SK-N-SH treated with all-trans-retinoic acid at 6 μM for 48 hours (cell line): ENCODE data around the gene SLC2A11.

Experiments used
- ARNTL ChIP-seq: fragments of 450-650 bp; formaldehyde crosslinking; IDR thresholded peaks from 2 replicates; pipeline ENCODE4 v1.5.0; 2020; ENCODE audit warnings: low read depth, mild to moderate bottlenecking, moderate library complexity, borderline replicate concordance
- CSDC2 ChIP-seq: fragments of 250-450 bp; sonication (Bioruptor Pico); IDR thresholded peaks from 2 replicates; pipeline ENCODE4 v1.5.0; 2020; ENCODE audit warnings: mild to moderate bottlenecking, moderate library complexity
- CSRNP3 ChIP-seq: fragments of 250-450 bp; sonication (Bioruptor Pico); IDR thresholded peaks from 2 replicates; pipeline ENCODE4 v1.5.1; 2021; ENCODE audit warnings: mild to moderate bottlenecking, moderate library complexity
- ESRRG ChIP-seq: fragments of 250-450 bp; sonication (Bioruptor Pico); IDR thresholded peaks from 2 replicates; pipeline ENCODE4 v1.6.1; 2021; ENCODE audit warnings: mild to moderate bottlenecking
- GLIS3 ChIP-seq: fragments of 250-450 bp; sonication (Bioruptor Pico); IDR thresholded peaks from 2 replicates; pipeline ENCODE4 v1.5.0; 2020; ENCODE audit warnings: mild to moderate bottlenecking, moderate library complexity
- OSR1 ChIP-seq: fragments of 250-450 bp; sonication (Bioruptor Pico); IDR thresholded peaks from 2 replicates; pipeline ENCODE4 v1.8.0; 2022; ENCODE audit warnings: moderate library complexity, mild to moderate bottlenecking, inconsistent platforms
- POU6F1 ChIP-seq: fragments of 250-450 bp; sonication (Bioruptor Pico); IDR thresholded peaks from 2 replicates; pipeline ENCODE4 v1.8.0; 2021; ENCODE audit warnings: low read depth, mild to moderate bottlenecking, moderate library complexity, borderline replicate concordance
- SNAI2 ChIP-seq: fragments of 250-450 bp; sonication (Bioruptor Pico); IDR thresholded peaks from 2 replicates; pipeline ENCODE4 v1.5.0; 2020; ENCODE audit warnings: mild to moderate bottlenecking, moderate library complexity
- ZFP30 ChIP-seq: fragments of 450-650 bp; formaldehyde crosslinking; IDR thresholded peaks from 2 replicates; pipeline ENCODE4 v1.5.0; 2022; ENCODE audit warnings: mild to moderate bottlenecking, moderate library complexity
- TF ChIP-seq, protein P1 (sequence below): fragments of 250-450 bp; sonication (Bioruptor Pico); IDR thresholded peaks from 2 replicates; pipeline ENCODE4 v1.5.1; 2020; ENCODE audit warnings: low read depth, mild to moderate bottlenecking, moderate library complexity
- TF ChIP-seq, protein P2 (sequence below): fragments of 250-450 bp; sonication (Bioruptor Pico); IDR thresholded peaks from 2 replicates; pipeline ENCODE4 v1.8.0; 2020; ENCODE audit warnings: mild to moderate bottlenecking, moderate library complexity, borderline replicate concordance

- no peak for TF ChIP-seq SNAI2 (CRISPR knock-in tag)
- TF ChIP-seq, protein P1, sequence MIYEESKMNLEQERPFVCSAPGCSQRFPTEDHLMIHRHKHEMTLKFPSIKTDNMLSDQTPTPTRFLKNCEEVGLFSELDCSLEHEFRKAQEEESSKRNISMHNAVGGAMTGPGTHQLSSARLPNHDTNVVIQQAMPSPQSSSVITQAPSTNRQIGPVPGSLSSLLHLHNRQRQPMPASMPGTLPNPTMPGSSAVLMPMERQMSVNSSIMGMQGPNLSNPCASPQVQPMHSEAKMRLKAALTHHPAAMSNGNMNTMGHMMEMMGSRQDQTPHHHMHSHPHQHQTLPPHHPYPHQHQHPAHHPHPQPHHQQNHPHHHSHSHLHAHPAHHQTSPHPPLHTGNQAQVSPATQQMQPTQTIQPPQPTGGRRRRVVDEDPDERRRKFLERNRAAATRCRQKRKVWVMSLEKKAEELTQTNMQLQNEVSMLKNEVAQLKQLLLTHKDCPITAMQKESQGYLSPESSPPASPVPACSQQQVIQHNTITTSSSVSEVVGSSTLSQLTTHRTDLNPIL (CRISPR knock-in tag), result no peak
- no peak for TF ChIP-seq OSR1 (CRISPR knock-in tag)
- no peak for TF ChIP-seq POU6F1 (CRISPR knock-in tag)
- 0 out of 2 replicates have a peak, but pooled peaks have one; percentile 5 for TF ChIP-seq ESRRG
- no peak for TF ChIP-seq CSDC2
- TF ChIP-seq ARNTL, result no peak
- TF ChIP-seq, protein P2, sequence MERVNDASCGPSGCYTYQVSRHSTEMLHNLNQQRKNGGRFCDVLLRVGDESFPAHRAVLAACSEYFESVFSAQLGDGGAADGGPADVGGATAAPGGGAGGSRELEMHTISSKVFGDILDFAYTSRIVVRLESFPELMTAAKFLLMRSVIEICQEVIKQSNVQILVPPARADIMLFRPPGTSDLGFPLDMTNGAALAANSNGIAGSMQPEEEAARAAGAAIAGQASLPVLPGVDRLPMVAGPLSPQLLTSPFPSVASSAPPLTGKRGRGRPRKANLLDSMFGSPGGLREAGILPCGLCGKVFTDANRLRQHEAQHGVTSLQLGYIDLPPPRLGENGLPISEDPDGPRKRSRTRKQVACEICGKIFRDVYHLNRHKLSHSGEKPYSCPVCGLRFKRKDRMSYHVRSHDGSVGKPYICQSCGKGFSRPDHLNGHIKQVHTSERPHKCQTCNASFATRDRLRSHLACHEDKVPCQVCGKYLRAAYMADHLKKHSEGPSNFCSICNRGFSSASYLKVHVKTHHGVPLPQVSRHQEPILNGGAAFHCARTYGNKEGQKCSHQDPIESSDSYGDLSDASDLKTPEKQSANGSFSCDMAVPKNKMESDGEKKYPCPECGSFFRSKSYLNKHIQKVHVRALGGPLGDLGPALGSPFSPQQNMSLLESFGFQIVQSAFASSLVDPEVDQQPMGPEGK, result no peak
- no peak for TF ChIP-seq ZFP30 (CRISPR knock-in tag)
- no peak for TF ChIP-seq GLIS3 (CRISPR knock-in tag)
- TF ChIP-seq CSRNP3, result no peak
Measured at GRCh38 chr22:23846081-23846469, 11.6 kb upstream of the SLC2A11 start.
